ENCODE measurements around the gene ELF2. TPM values are rescaled to one million over a fixed set of nuclear protein-coding genes. Genes with fewer than 3 reads are reported as not detected.
"Not testable (repeated sequence)": the region's sequence is repeated elsewhere in the genome, so short reads cannot be mapped to it uniquely, and the experiment has no call there.

ELF2 gene
- total RNA-seq, 1 donor from 2014 or later = 48.0 TPM

DNA sequence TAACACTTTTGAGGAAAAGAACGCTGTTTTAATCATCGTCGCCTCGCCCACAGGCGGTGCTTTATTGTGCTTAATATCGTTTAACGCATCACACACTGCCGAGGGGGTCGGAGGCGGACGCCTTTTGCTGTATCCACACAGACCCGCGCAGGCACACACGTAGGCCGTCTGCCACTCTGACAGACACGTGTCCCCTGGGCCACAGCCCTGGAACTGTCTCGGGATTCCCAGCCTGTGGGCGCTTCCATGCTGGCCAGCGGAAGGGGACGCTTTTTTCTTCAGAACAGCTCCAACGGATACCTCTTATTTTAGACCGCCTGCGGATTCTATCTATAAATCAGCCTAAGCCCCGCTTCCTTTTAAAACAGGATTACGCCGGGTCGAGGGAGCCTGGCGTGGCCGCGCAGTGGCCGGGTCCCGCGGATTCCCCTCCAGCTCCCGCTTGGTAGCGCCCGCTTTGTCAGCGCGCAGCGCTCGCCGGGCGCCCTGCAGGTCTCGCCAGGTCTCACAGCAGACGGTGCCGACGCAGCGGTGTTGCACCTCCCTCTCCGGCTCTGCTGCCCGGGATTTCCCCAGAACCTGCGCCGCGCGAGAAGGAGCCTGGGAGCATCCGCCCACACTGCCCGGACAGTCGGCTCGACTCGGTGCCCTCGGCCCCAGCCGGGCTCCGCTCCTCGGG, 161.6 kb downstream of the ELF2 start, which contains the start of gene NOCT:
Gene NOCT (plus strand): TSS at position 513 of the 679 bp plus-strand sequence. CDS start 201 bp downstream, outside the sequence.
- Mint-ChIP-seq H3K9me3 (ENCODE audit: unreplicated experiment) (no peaks in the 10 kb centered on the region), H3K27me3 (ENCODE audit: unreplicated experiment) (peaks cover 17% of the 10 kb centered on the region), H3K27ac (ENCODE audit: unreplicated experiment) (peak within 1 kb of the TSS; percentile 97), H3K4me3 (ENCODE audit: unreplicated experiment) (peak within 1 kb of the TSS; percentile 97), H3K4me1 (ENCODE audit: unreplicated experiment) (peaks cover 41% of the 10 kb centered on the region), H3K36me3 (ENCODE audit: low read depth, unreplicated experiment) (no peaks in the 10 kb centered on the region)
- TF ChIP-seq, protein P1, sequence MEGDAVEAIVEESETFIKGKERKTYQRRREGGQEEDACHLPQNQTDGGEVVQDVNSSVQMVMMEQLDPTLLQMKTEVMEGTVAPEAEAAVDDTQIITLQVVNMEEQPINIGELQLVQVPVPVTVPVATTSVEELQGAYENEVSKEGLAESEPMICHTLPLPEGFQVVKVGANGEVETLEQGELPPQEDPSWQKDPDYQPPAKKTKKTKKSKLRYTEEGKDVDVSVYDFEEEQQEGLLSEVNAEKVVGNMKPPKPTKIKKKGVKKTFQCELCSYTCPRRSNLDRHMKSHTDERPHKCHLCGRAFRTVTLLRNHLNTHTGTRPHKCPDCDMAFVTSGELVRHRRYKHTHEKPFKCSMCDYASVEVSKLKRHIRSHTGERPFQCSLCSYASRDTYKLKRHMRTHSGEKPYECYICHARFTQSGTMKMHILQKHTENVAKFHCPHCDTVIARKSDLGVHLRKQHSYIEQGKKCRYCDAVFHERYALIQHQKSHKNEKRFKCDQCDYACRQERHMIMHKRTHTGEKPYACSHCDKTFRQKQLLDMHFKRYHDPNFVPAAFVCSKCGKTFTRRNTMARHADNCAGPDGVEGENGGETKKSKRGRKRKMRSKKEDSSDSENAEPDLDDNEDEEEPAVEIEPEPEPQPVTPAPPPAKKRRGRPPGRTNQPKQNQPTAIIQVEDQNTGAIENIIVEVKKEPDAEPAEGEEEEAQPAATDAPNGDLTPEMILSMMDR (IDR thresholded peaks at IDR 0.05; ENCODE audit: unreplicated experiment) = no peak
- DNase-seq (ENCODE audit: low spot score) = peak; percentile 87

DNA sequence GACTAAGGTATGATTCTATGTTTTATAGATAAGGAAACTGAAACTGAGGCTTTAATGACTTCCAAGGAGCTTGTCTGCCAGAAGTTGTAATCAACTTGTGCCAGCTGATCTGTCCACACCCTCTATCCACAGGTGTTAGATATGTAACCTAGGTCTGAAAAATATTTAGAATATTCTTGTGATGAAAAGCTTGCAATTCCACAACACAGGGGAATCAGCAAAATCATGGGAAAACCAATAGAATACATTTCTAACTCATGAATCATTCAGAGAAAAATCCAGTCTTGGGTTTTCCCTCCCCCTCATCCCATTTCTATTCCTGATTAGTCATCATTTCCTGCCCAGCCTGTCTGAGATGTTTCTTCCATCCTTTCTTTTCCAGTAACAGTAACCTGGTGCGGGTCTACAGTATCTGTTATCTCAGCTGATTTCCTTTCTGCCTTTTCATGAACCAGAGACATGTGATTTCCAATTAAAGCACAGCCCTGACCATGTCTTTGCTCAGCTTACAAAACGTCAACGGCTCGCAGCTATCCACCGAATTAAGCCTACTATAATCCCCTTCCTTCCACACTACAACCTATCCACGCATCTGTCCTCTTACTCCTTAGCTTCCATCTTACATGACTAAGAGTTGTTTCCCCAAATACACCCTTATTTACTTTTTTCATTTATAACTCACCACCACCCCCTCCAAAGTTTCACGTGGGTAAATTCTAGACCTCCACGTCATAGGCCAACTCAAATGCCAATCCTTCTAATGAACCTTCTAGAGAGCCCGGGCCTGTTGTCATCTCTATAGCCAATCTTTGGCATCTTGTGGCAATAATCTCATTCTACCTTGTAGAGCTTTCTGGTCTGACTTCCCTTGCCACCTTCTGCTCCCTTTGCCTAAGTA, 162.4 kb downstream of the ELF2 start:
- Mint-ChIP-seq H3K4me1 (ENCODE audit: unreplicated experiment) (peaks cover 34% of the 10 kb centered on the region), H3K36me3 (ENCODE audit: low read depth, unreplicated experiment) (no peaks in the 10 kb centered on the region), H3K9me3 (ENCODE audit: unreplicated experiment) (no peaks in the 10 kb centered on the region), H3K4me3 (ENCODE audit: unreplicated experiment) (peak overlapping the region; percentile 89), H3K27me3 (ENCODE audit: unreplicated experiment) (peaks cover 17% of the 10 kb centered on the region), H3K27ac (ENCODE audit: unreplicated experiment) (peak overlapping the region; percentile 97)
- DNase-seq (ENCODE audit: low spot score) = no peak
- TF ChIP-seq, protein P1 (IDR thresholded peaks at IDR 0.05; ENCODE audit: unreplicated experiment) = no peak

DNA sequence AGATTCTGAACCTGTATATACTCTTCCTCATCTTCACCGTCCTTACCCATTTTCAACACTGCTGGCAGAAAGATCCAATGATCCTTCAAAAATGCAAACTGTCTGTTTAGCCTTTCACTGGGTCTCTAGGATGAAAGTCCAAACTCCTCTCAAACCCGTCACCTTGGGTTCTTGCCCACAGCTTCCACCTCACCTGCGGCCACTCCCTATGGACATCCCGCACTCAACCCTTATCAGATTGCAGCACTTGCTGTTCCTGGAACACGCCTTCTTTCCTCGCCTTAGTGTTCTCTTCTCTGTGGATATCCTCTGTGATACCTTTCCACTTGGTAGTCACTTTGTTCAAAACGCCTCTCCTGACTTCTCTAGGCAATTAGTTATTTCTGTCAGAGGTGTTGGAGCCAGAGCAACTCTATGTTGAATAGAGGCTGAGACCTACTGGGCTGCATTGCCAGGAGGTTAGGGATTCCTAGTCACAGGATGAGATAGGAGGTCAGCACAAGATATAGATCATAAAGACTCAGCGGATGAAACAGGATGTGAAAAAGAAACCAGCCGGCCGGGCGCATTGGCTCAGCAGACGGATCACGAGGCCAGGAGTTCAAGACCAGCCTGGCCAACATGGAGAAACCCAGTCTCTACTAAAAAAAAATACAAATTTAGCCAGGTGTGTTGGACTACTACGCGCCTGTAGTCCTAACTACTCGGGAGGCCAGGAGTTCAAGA, 165.6 kb downstream of the ELF2 start:
- Mint-ChIP-seq H3K36me3 (ENCODE audit: low read depth, unreplicated experiment) (no peaks in the 10 kb centered on the region), H3K27me3 (ENCODE audit: unreplicated experiment) (peaks cover 20% of the 10 kb centered on the region), H3K27ac (ENCODE audit: unreplicated experiment) (no peak overlapping the region), H3K9me3 (ENCODE audit: unreplicated experiment) (no peaks in the 10 kb centered on the region), H3K4me1 (ENCODE audit: unreplicated experiment) (peaks cover 21% of the 10 kb centered on the region), H3K4me3 (ENCODE audit: unreplicated experiment) (no peak overlapping the region)
- no peak for DNase-seq (ENCODE audit: low spot score)
- TF ChIP-seq, protein P1 (IDR thresholded peaks at IDR 0.05; ENCODE audit: unreplicated experiment) = no peak

DNA sequence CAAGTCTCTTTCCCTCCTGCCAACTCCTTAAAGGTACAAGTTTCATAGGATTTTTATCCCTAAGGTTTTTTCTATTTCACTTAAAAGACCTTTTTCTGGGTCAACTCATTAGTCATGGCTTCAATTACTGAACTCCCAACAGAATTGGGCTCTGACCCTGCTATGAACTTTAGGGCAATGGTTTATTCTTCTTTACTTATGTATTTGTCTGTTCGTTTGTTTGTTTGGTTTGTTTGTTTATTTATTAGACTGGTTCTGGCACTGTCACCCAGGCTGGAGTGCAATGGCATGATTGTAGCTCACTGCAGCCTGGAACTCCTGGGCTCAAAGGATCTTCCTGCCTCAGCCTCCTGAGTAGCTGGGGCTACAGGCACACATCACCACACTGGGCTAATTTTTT, 167.3 kb downstream of the ELF2 start:
- Mint-ChIP-seq H3K27ac (ENCODE audit: unreplicated experiment) (no peak overlapping the region), H3K9me3 (ENCODE audit: unreplicated experiment) (no peaks in the 10 kb centered on the region)

DNA sequence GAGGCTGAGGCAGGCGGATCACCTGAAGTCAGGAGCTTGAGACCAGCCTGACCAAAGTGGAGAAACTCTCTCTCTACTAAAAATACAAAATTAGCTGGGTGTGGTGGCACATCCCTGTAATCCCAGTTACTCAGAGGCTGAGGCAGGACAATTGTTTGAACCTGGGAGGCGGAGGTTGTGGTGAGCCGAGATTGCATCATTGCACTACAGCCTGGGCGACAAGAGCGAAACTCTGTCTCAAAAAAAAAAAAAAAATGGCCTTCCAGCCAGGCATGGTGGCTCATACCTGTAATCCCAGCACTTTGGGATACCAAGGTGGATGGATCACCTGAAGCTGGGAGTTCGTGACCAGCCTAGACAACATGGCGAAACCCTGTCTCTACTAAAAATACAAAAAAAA, 168.7 kb downstream of the ELF2 start:
- H3K4me1 Mint-ChIP-seq (ENCODE audit: unreplicated experiment); H3K4me3 Mint-ChIP-seq (ENCODE audit: unreplicated experiment); H3K9me3 Mint-ChIP-seq (ENCODE audit: unreplicated experiment); H3K27ac Mint-ChIP-seq (ENCODE audit: unreplicated experiment); H3K36me3 Mint-ChIP-seq (ENCODE audit: low read depth, unreplicated experiment); DNase-seq (ENCODE audit: low spot score); H3K27me3 Mint-ChIP-seq (ENCODE audit: unreplicated experiment): not testable (repeated sequence)

More for the DNA sequence above, 167.3 kb downstream of the ELF2 start:
- H3K27me3 Mint-ChIP-seq (ENCODE audit: unreplicated experiment) = peaks cover 14% of the 10 kb centered on the region
- TF ChIP-seq, protein P1 (IDR thresholded peaks at IDR 0.05; ENCODE audit: unreplicated experiment) = no peak
- H3K36me3 Mint-ChIP-seq (ENCODE audit: low read depth, unreplicated experiment) = no peaks in the 10 kb centered on the region
- H3K4me3 Mint-ChIP-seq (ENCODE audit: unreplicated experiment) = no peak overlapping the region
- peaks cover 13% of the 10 kb centered on the region for H3K4me1 Mint-ChIP-seq (ENCODE audit: unreplicated experiment)
- no peak for DNase-seq (ENCODE audit: low spot score)
